ENCODE measurements around the gene HDGFL1. TPM values are rescaled to one million over a fixed set of nuclear protein-coding genes. Genes with fewer than 3 reads are reported as not detected.

The HDGFL1 gene
- total and polyA plus RNA-seq, 2 donors (not counting 3 experiments of a cell fraction or from before 2014, with no cell fraction given) = not detected

DNA sequence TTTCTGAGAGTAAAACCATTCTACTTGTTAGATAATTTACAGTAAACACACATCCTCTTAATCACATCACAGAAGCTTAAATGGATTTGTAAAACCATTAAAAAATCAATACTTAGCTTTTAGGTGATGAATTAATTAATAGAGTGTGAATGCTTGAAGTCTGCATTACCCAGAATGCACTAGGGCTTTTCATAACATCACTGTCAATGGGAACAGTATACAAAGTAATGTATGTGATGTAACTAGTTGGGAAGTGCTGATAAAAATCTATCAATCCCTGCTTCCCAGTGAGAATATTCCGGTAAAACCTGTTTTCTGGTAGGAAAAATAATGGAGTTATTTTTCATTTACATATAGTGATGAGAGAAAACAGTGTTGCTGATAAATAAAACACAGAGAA is 23.1 kb upstream of the HDGFL1 start:
- CTCF ChIA-PET = no interaction called here

DNA sequence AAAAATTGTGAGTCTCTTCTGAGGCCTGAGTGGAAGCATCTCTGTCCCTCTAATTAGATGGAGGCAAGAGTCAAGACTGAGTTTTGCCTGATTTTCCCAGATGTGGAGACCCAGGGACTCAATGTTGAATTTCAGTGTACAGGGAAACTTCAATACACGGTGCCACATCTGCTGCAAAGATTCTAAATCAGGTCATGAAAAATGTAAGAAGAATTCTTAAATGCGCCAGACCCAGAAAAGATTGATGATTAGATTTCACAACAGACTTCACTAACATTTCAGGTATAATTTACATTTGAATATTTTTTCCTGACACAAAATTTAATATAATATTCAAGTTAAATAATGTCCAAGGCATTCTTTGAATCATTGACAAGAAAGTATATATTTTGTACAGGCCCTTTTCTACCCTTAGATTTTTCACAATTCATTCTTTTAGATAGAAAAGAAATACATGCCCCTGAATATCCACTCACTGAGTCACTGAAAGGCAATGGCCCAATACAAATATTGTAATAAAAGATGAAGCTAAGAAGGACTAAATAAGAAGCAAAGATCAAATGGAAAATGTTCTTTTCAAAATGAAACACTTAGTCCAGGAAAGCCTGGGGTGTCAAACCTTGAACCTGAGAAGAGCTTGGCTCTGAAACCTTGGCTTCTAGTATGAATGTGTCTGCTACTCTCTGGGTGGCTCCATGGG is 18.2 kb upstream of the HDGFL1 start:
- DNase-seq (ENCODE audit: low read depth, low spot score) (no peak), FAIRE-seq (no peak)
- no peaks in the 10 kb centered on the region for H3K4me1 ChIP-seq (ENCODE audit: control insufficient read depth, extremely low read depth, insufficient read depth, low read length)
- H3K4me3 ChIP-seq (replicated peaks in 1 of 3; ENCODE audit: insufficient read depth in 1 of 3, low read depth in 1 of 3, low read length in 3 of 3) = no peak overlapping the region
- H3K9me1 ChIP-seq (replicated peaks; ENCODE audit: control insufficient read depth, extremely low read depth, insufficient read depth, low read length) = no peaks in the 10 kb centered on the region
- no TSS peak for BruUV-seq (replicated peaks)
- H4K20me1 ChIP-seq (replicated peaks; ENCODE audit: control insufficient read depth, extremely low read depth, insufficient read depth, low read length) = no peaks in the 10 kb centered on the region
- no peak overlapping the region for H3K9ac ChIP-seq (replicated peaks; ENCODE audit: extremely low read depth, insufficient read depth, low read length)
- no peaks in the 10 kb centered on the region for H3K27me3 ChIP-seq (ENCODE audit: control insufficient read depth in 2 of 2, insufficient read depth in 2 of 2, low read length in 2 of 2)
- H3K79me2 ChIP-seq (ENCODE audit: control insufficient read depth, insufficient read depth, low read length) = no peaks in the 10 kb centered on the region
- ChIA-PET POLR2A (no interaction called here), CTCF (interaction anchor here (1.0 to 1.4 kb wide), 2 partner anchors 9 to 13 kb away, joined by 3 to 5 read pairs; no protein-coding TSS in a partner anchor)
- no peaks in the 10 kb centered on the region for H3K9me3 ChIP-seq (replicated peaks; ENCODE audit: control insufficient read depth, insufficient read depth, low read length)
- dilution Hi-C loops (cut with MboI; ENCODE audit: extremely low pct_ligation_motif_present, low sequenced_read_pairs) = no loop called here
- TF ChIP-seq FOS (IDR thresholded peaks at IDR 0.05; ENCODE audit: borderline replicate concordance, insufficient read depth, low read length) = no peak
- TF ChIP-seq POLR2AphosphoS5 (IDR thresholded peaks at IDR 0.05; ENCODE audit: insufficient read depth, low read depth, low read length) = no peak
- TF ChIP-seq POLR2A (IDR thresholded peaks at IDR 0.05; ENCODE audit: low read depth, low read length) = no peak
- no peak for TF ChIP-seq MYC (IDR thresholded peaks at IDR 0.05; ENCODE audit: low read depth, low read length)
- TF ChIP-seq JUN (IDR thresholded peaks at IDR 0.05; ENCODE audit: borderline replicate concordance, insufficient read depth, insufficient read length, low read depth) = no peak
- TF ChIP-seq, protein P1, sequence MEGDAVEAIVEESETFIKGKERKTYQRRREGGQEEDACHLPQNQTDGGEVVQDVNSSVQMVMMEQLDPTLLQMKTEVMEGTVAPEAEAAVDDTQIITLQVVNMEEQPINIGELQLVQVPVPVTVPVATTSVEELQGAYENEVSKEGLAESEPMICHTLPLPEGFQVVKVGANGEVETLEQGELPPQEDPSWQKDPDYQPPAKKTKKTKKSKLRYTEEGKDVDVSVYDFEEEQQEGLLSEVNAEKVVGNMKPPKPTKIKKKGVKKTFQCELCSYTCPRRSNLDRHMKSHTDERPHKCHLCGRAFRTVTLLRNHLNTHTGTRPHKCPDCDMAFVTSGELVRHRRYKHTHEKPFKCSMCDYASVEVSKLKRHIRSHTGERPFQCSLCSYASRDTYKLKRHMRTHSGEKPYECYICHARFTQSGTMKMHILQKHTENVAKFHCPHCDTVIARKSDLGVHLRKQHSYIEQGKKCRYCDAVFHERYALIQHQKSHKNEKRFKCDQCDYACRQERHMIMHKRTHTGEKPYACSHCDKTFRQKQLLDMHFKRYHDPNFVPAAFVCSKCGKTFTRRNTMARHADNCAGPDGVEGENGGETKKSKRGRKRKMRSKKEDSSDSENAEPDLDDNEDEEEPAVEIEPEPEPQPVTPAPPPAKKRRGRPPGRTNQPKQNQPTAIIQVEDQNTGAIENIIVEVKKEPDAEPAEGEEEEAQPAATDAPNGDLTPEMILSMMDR (IDR thresholded peaks at IDR 0.05; ENCODE audit: extremely low read depth in 1 of 2, insufficient read depth in 1 of 2, low read depth in 1 of 2, low read length in 2 of 2) = no peak
- TF ChIP-seq EZH2 (IDR thresholded peaks at IDR 0.05; ENCODE audit: borderline replicate concordance, low read depth, low read length, severe bottlenecking) = no peak
- H3K4me2 ChIP-seq (ENCODE audit: insufficient read depth, low read length) = no peak overlapping the region
- H3K27ac ChIP-seq (ENCODE audit: insufficient read depth, low read depth, low read length) = no peak overlapping the region
- no peak overlapping the region for H2AFZ ChIP-seq (ENCODE audit: low read depth, low read length)
- H3K36me3 ChIP-seq (ENCODE audit: control insufficient read depth in 2 of 2, extremely low read depth in 1 of 2, insufficient read depth in 2 of 2, low read length in 2 of 2) = no peaks in the 10 kb centered on the region
- intact Hi-C loops (cut with micrococcal nuclease) = no loop called here

More for the DNA sequence above, 23.1 kb upstream of the HDGFL1 start:
- Histone ChIP-seq H3K27me3 (ENCODE audit: control insufficient read depth in 2 of 2, insufficient read depth in 2 of 2, low read length in 2 of 2) (no peaks in the 10 kb centered on the region), H3K4me3 (replicated peaks in 1 of 3; ENCODE audit: insufficient read depth in 1 of 3, low read depth in 1 of 3, low read length in 3 of 3) (no peak overlapping the region), H3K36me3 (ENCODE audit: control insufficient read depth in 2 of 2, extremely low read depth in 1 of 2, insufficient read depth in 2 of 2, low read length in 2 of 2) (no peaks in the 10 kb centered on the region), H4K20me1 (replicated peaks; ENCODE audit: control insufficient read depth, extremely low read depth, insufficient read depth, low read length) (no peaks in the 10 kb centered on the region), H3K27ac (ENCODE audit: insufficient read depth, low read depth, low read length) (no peak overlapping the region), H2AFZ (ENCODE audit: low read depth, low read length) (no peak overlapping the region), H3K79me2 (ENCODE audit: control insufficient read depth, insufficient read depth, low read length) (no peaks in the 10 kb centered on the region), H3K9me1 (replicated peaks; ENCODE audit: control insufficient read depth, extremely low read depth, insufficient read depth, low read length) (no peaks in the 10 kb centered on the region), H3K4me2 (ENCODE audit: insufficient read depth, low read length) (no peak overlapping the region), H3K9ac (replicated peaks; ENCODE audit: extremely low read depth, insufficient read depth, low read length) (no peak overlapping the region), H3K4me1 (ENCODE audit: control insufficient read depth, extremely low read depth, insufficient read depth, low read length) (no peaks in the 10 kb centered on the region), H3K9me3 (replicated peaks; ENCODE audit: control insufficient read depth, insufficient read depth, low read length) (no peaks in the 10 kb centered on the region)
- dilution Hi-C loops (cut with MboI; ENCODE audit: extremely low pct_ligation_motif_present, low sequenced_read_pairs) (no loop called here), intact Hi-C loops (cut with micrococcal nuclease) (no loop called here)
- DNase-seq (ENCODE audit: low read depth, low spot score) = no peak
- no TSS peak for BruUV-seq (replicated peaks)
- TF ChIP-seq POLR2A (IDR thresholded peaks at IDR 0.05; ENCODE audit: low read depth, low read length) (no peak), GATA2 (IDR thresholded peaks at IDR 0.05; ENCODE audit: insufficient read depth, insufficient read length, low read depth, low read length) (no peak)
- POLR2A ChIA-PET = no interaction called here
- no peak for FAIRE-seq
